ENCODE results near the gene LHX4.

Gene LHX4

DNA sequence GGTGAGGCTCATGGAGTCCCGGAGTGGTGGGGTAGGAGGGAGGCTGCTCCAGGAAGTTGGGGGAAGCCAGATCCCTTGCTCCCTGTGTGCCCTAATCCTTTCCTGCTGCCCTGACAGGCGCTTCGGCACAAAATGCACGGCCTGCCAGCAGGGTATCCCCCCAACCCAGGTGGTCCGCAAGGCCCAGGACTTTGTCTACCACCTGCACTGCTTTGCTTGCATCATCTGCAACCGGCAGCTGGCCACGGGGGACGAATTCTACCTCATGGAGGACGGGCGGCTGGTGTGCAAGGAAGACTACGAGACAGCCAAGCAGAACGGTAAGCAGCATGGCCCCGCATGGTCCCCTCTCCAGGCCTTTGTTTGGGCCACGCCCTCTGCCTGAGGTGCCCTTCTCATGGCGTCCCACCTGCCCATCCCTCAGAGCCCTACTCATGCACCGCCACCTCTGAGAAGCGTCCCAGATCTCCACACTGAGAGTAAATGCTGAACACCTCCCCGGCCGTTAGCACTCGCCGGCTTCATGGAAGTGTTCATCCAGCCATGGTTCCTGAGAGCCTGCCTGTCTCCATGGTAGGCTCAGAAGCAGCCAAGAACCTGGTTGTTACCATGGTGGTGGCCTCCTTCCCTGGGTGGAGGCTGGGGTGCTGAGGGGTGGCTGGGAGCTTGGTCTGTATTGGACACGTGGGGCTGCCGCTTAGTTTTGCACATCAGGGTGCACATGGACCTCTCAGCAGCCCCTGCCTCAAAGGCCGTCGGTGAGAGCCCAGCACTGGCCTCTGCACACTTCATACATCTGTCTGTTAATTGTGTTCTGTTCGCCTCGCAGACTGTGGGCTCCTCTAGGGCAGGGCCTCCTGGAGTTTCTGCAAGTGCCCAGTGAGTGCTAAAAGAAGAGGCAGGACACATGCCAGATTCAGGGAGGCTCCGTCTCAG lies 36.5 kb downstream of the LHX4 start:
- intact Hi-C loops (cut with DNase I) = no loop called here
- DNase-seq = no peak

DNA sequence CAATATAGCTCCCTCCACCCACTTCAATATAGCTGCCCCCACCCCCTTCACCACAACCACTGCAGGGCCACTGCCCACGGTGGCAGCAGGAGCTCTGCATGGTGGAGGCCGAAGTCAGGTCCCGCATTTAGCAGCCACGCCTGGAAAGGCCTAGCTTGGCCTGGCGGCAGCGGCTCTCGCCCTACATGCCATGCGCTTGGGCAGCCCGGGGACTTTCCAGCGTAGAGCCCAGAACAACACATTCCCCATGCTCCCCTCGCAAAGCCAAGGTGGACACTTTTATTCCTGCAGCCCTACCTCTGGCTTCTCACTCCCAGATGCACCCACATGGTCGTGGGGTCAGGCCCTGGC lies 37.1 kb downstream of the LHX4 start:
- intact Hi-C loops (cut with DNase I) = no loop called here
- DNase-seq = peak in 1 of 10 donors; percentile 63

DNA sequence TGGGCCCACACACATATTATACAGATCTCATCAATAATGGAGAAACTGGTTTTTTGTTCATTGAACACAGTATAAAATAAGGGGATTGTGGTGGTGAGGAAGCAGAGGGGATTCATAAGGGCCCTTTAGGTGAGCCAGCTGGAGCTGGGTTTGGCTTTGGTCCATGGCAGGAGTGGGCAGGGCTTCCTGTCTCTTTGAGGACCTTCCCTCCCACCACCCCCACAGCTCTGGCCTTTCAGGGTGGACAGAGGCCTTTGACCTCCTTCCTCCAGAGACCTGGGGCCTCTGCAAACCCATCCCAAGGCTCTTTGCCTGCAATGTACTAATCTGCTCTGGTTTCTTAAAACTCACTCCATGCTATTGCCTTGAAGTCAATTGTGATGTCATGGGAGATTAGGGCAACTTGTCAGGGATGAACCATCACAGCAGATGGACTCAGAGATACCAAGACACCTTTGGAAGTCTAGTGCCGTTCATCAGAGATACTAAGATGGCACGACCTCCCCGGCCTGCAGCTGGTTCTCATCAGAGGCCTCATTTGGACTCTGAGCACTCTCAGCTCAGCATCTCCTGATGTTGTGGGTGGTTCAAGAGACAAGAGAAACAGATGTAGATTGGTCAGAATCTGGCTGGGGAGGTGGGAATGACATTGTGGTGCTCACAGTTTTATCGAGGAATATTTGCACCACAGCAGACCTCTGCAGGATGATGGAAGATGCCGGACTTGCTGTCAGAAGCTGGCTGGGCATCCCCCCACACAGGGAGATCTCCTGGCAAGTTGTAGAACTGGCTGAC lies 37.9 kb downstream of the LHX4 start:
- intact Hi-C loops (cut with DNase I) = no loop called here
- no peak for DNase-seq

DNA sequence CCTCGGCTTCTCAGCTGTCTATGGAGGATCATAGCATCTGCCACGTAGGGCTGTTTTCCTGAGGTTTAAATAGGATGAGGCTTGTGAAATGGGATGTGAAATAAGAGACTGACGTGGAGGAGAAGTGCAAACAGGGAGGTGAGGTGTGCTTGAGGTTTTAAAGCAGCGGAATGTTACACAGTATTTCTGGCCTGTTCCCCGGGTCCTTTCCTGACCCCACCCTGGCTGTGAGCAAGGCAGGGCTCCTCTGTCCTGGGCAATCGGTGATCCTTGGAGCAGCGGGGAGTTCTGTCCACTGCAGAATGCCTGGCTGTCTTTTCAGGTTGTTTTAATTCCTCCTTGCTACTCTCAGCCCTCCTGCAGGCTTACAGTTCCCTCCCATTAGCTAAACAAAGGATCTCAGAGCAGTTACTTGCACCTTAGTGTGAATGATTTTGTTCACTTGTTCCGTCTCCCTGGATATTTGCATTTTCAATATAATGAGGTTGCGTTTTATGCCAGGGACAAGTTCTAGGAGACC lies 38.6 kb downstream of the LHX4 start:
- intact Hi-C loops (cut with DNase I) = no loop called here
- DNase-seq = no peak

DNA sequence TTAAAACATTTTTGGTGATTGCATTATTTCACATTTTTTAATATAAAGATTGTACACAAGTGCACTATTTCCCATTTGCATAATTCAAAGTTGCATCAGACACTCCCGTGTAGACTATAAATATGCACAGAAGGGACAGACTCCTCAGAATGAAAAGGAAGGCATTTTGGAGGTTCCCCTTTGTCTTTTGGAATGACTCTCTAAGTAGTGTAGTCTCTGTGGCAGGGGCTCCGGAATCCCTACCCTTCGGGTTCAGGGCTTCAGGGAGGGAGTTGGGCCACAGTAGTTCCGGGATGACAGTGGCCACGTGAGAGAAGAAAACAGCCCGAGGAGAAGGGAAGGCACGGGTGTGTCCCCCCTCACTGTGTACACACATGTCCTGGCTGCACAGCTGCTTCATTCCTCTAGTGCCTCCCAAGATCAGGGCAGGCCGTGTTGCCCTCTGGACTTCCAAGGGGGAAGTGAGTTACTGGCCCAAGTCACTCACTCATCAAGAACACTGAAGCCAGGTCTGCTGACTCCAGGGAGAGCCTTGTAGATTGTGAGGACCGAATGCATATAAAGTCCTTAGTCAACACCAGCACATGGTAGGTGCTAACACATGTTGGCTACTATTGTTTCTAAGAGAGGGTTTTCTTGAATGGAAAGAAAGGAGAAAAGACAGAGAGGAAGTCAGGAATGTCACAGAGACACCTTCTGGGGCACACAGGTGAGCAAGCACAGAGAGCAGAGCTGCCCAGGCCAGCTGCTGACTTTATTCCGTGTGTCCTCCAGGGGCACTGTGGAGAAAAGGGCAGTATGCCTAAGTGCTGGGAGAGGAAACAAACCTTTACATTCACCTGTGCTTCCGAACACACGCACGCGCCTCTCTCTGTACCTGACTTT lies 39.8 kb downstream of the LHX4 start:
- DNase-seq = peak in 1 of 10 donors; percentile 52
- intact Hi-C loops (cut with DNase I) = no loop called here

DNA sequence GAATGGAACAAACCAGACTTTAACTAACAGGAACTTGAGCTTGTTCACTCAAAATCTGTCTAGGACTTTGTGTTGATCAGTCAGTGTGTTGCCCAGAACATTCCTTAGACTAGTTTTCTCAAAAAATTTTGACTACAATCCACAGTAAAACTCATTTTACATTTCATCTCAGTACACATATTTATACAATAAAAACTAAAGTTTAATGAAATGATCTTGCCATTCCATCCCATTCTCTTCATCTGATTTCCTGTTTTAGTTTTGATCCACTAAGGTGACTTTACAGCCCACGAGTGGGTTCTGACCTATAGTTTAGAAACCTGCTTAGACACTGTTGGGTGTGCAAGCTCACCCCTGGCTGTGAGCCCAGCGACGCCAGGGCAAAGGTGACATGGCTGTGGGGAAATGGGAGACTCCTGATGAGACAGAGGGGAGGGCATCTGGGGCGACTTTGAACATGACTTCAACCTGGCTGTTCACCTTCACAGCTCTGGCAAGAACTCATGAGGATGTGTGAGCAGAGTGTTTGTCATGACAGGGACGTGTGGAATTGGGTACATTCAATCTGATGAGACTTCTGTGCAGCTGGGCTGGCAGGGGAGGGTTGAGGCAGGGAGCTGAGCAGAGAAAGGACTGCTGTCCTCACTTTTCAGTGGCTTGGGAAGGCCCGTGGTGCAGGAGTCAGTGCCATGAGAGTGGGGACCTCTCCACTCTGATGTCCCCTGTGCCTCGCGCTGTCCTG lies 40.6 kb downstream of the LHX4 start:
- peak in 1 of 10 donors; percentile 86 for DNase-seq
- intact Hi-C loops (cut with DNase I) = no loop called here

DNA sequence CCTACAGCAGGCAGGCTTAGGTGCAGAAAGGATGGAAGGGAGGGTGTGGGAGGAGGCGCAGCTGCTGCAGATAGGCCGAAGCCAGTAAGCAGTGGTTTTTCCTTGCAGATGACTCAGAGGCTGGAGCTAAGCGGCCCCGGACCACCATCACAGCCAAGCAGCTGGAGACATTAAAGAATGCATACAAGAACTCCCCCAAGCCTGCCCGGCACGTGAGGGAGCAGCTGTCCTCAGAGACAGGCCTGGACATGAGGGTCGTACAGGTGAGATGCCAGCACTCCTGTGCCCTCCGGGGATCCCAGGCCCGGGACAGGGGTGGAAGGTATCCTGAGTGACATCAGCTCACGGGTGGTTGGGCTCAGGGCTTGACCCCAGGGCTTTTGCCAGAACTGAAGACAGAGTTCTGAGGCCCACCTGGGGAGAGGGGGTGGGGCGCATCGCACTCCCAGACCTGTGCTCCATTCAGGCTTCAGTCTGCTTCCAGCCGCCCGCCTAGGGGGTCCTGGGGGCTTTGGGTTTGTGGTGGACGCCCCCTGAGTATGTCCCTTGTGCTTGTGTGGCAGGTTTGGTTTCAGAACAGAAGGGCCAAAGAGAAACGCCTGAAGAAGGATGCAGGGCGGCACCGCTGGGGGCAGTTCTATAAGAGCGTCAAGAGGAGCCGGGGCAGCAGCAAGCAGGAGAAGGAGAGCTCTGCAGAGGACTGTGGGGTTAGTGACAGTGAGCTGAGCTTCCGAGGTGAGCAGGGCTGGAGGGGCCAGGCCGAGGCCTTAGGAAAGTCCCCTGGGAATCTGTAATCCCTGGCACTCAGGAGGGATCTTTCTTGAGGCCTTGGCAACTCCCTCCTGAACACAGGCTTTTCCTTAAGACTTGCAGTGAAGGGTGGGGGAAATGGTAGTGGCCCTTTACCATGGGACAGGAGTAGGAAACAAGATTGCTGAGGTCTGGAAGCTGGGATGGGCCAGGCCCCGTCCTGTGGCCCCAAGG lies 41.5 kb downstream of the LHX4 start:
- DNase-seq = peak in 3 of 10 donors; percentile 40 to 71 (median 53)
- intact Hi-C loops (cut with DNase I) = no loop called here

DNA sequence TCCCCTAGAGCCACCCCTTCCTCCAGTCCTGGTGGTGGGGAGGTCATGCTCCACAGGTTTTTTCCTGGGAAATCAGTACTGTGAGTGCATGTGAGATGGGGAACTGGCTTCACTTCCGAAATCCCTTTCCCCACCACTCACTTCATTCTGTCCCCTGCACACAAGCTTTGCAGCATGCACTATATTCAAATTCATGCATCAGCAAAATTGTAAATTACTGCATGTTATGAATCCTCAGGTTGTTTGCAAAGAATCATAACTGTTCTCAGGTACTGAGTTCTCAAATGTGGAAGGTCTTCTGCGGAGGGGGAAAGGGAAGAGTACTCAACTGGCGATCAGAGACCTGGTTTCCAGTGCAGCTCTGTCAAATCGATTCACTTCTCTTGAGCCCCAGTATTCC lies 42.3 kb downstream of the LHX4 start:
- intact Hi-C loops (cut with DNase I) = no loop called here
- no peak for DNase-seq

DNA sequence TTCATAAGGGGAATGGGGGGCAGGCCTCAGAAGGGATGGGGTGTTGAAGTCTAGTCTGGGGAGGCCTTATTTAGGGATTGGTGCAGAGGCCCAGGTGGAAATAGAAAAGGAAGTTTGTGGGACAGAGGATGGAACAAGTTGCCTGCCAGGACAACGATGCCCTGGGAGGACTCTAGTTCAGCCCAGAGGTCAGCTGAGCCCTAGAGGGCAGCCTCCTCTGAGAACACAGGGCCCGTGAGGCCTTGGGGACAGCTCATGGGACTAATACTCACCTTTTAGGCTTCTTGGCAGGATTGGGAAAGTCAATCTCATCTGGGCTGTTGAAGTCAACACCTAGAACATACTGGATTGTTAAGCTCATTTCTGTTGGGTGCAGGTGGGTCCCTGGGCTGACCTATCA lies 43.0 kb downstream of the LHX4 start:
- no peak for DNase-seq
- intact Hi-C loops (cut with DNase I) = no loop called here

DNA sequence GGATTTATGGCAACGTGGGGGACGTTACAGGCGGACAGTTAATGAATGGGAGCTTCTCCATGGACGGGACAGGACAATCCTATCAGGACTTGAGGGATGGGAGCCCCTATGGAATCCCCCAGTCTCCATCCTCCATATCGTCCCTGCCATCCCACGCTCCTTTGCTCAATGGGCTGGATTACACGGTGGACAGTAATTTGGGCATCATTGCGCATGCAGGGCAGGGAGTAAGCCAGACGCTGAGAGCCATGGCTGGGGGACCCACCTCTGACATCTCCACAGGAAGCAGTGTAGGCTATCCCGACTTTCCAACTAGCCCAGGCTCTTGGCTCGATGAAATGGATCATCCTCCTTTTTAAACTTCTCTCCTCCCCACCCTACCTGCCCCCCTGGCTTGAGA lies 44.2 kb downstream of the LHX4 start:
- intact Hi-C loops (cut with DNase I) = no loop called here
- no peak for DNase-seq

DNA sequence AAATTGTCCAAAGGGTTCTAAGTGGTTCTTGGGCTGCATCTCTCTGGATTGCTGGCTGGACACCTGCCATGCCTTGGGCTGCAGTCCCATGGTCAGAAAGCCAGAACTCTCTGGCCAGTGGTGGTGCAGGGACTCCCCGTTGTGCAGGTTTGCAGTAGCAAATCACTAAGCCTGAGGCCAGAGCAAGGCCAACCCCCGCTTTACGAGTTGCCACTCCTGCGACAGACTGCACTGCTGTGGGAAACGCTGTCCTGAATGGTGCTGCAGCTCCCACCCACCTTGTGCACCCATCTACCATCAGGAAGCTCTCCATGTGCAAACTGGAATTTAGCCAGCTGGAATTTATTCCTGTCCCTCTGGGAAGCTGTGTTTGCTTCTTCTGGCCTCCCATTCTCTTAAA lies 45.7 kb downstream of the LHX4 start:
- peak in 1 of 10 donors; percentile 69 for DNase-seq
- intact Hi-C loops (cut with DNase I) = no loop called here

DNA sequence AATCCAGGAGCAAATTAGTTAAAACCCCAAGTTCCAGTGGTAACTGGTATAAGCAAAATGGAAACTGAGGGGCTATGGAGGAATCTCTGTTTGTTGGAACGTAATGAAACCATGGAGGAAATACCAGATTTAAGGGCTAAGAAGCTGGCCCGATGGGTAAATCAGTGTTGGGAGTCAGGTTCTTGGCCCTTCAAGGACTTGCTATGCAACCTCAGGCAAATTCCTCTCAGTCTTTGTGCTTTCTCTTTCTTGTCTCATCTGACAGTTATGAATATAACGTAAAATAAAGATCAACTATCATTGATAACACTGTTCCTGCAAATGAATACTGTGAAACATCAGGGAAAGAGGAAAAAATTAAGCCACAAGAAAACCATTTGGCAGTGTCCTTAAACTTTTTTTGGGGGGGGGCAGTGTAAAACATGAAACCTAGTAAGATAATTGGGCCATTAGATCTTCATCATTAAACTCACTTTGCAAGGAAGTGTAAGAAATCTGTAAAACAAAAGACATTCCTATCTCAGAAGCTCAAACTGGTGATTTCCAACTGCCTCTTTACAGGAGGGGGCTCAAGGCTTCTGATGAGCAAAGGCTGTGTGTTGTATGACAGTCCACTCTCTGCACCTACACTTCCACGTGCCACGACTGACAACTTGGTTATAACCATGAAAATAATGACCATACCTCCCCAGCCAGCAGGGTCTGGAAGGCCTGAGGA lies 47.6 kb downstream of the LHX4 start:
- intact Hi-C loops (cut with DNase I) = no loop called here
- DNase-seq = no peak

DNA sequence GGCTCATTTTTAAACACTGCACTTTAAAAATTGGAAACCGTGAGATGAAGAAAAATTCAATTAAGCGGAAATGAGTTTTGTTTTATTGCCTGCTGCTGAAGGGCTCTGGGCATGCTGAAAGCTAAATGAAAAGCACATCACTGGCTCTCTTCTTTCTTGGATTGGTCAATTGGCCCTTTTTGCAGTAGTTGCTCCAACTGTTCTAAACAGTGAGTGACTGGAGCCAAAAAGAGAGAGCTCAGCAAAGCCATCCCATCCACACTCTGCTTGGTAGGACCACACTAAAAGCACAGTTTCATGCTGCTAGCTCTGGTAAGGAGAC lies 48.1 kb downstream of the LHX4 start:
- DNase-seq = no peak
- intact Hi-C loops (cut with DNase I) = no loop called here

DNA sequence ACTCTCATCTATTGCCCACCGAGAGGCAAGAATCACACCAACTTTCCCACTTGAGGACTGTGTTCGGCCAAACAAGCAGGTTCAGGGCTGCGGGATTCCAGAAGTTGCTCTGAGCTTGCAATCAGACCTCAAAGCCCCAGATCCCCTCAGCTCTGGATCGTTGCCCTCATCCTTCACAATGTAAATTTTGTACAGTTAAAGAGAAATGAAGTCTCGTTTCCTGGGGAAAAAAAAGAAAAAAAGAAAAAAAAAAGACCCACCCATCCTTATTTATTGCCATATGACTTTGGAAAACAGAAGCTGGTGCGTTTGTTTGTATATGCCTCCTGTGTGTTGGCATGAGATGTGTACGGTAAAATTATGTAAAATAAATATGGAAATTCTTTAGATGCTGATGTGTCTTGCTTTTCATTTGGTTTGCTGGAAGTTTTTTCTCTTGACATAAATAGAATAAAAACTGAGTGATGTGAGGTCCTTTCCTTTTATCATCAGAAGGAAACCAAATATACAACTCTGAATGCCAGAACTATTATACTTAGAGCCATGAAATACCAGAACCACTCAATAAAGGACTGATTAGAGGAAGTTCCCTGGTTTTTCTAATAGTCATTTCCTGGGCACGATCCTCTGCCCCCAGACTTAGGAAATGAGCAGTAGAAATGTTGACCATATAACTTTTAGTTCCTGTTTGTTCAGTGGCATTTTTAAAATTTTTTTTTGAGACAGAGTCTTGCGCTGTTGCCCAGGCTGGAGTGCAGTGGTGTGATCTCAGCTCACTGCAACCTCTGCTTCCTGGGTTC lies 48.7 kb downstream of the LHX4 start:
- no peak for DNase-seq
- intact Hi-C loops (cut with DNase I) = no loop called here

DNA sequence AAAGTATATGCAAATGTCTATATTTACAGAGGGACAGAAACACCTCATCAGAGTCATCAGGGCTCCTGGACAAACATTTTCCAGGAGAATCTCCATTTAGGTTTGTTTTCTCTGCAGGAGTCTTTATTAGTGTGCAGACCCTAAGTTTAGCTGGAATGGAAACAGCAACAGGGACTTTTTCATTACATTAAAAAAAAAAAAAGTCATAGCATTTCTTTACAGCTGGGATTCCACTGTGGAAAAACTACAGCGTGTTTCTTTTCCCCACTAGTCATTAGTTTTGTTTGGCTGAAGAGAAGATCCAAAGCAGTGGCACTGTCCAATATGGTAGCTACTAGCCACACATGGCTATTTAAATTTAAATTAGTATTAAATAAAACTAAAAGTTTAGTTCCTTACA lies 49.6 kb downstream of the LHX4 start:
- no peak for DNase-seq

DNA sequence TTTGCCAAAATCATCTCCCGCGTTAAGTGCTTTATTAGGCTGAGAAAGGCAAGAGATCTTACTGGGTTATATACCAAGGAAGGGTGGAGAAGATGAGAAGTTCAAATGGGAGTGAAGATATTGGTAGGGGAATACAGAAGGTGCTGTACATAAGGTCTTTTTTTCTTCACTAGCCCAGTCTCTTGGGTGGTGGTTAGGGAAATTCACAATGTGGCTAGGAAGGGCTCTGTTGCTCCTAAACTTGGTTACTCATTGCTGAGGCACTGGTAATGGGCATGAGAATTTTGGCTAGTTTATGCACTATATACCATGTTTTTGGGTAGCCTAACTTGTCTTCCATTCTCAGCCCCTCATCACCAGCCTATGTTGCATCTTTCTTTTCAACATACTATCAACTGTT lies 50.6 kb downstream of the LHX4 start:
- intact Hi-C loops (cut with DNase I) = no loop called here
- DNase-seq = no peak

More for the DNA sequence above, 49.6 kb downstream of the LHX4 start:
- intact Hi-C loops (cut with DNase I) = no loop called here

DNA sequence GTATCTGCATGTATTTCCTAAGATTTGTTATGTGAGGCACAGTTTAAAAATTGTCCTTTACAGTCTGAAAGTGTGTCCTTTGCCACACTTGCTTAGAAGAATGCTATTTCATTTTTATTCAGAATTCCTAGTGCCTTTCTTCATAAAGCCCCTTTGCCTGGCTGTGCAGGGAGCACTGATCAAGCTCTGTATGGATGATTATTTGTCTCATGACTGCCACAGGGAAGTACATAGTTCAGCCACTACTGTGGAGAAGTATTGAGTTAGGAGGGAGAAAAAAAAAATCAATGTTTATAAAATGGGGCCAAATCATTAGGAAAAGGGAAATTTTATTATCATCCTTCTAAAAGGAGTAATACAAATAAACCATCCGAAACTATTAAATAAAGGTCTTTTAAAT lies 51.4 kb downstream of the LHX4 start:
- DNase-seq = no peak
- intact Hi-C loops (cut with DNase I) = no loop called here

Data from posterior cingulate gyrus (tissue), 11 donors.